HEK293T (cell line): ENCODE results near the gene ZNF593OS.

Experiments used
- BHLHE40 ChIP-seq: fragments of 450-650 bp; IDR thresholded peaks from 2 replicates; pipeline ENCODE4 v1.6.1; 2016; ENCODE audit warnings: mild to moderate bottlenecking, moderate library complexity, borderline replicate concordance
- FOXK2 ChIP-seq: fragments of 450-650 bp; IDR thresholded peaks from 2 replicates; pipeline ENCODE4 v1.6.1; 2016; ENCODE audit warnings: mild to moderate bottlenecking
- FOXM1 ChIP-seq: fragments of 450-650 bp; IDR thresholded peaks from 2 replicates; pipeline ENCODE4 v1.6.1; 2017; ENCODE audit warnings: mild to moderate bottlenecking, borderline replicate concordance
- HDGF ChIP-seq: fragments of 450-650 bp; IDR thresholded peaks from 2 replicates; pipeline ENCODE4 v1.6.1; 2017; ENCODE audit warnings: antibody characterized with exemption, borderline replicate concordance
- L3MBTL2 ChIP-seq: fragments of 450-650 bp; conservative IDR thresholded peaks from 2 replicates; pipeline ENCODE4 v1.6.1; 2016; ENCODE audit warnings: mild to moderate bottlenecking
- LEF1 ChIP-seq: fragments of 450-650 bp; IDR thresholded peaks from 2 replicates; pipeline ENCODE4 v1.6.1; 2017; ENCODE audit warnings: mild to moderate bottlenecking, borderline replicate concordance
- SP1 ChIP-seq: fragments of 450-650 bp; IDR thresholded peaks from 2 replicates; pipeline ENCODE4 v1.6.1; 2017
- SUZ12 ChIP-seq: fragments of 450-650 bp; IDR thresholded peaks from 2 replicates; pipeline ENCODE4 v1.6.1; 2016; ENCODE audit warnings: mild to moderate bottlenecking
- TARDBP ChIP-seq: fragments of 450-650 bp; IDR thresholded peaks from 2 replicates; pipeline ENCODE4 v1.6.1; 2016
- TF ChIP-seq, protein P1 (sequence below): fragments of 450-650 bp; IDR thresholded peaks from 2 replicates; pipeline ENCODE4 v1.6.1; 2016

GRCh38 chr1:26184086-26184485 is 12.5 kb upstream of the ZNF593OS start:
- TF ChIP-seq SUZ12 (no peak), SP1 (no peak), LEF1 (no peak), L3MBTL2 (no peak), FOXK2 (no peak), HDGF (no peak), BHLHE40 (no peak), TARDBP (no peak), FOXM1 (no peak)
- TF ChIP-seq, protein P1, sequence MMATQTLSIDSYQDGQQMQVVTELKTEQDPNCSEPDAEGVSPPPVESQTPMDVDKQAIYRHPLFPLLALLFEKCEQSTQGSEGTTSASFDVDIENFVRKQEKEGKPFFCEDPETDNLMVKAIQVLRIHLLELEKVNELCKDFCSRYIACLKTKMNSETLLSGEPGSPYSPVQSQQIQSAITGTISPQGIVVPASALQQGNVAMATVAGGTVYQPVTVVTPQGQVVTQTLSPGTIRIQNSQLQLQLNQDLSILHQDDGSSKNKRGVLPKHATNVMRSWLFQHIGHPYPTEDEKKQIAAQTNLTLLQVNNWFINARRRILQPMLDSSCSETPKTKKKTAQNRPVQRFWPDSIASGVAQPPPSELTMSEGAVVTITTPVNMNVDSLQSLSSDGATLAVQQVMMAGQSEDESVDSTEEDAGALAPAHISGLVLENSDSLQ, result no peak
